GM11168 (cell line): Measurements from ENCODE around the gene USF2.
"Not testable (repeated sequence)": the region's sequence is repeated elsewhere in the genome, so short reads cannot be mapped to it uniquely, and the experiment has no call there.

ENCODE experiments used
- in situ Hi-C: fragments of 300-500 bp; cut with MboI; formaldehyde crosslinking; loops from one replicate; pipeline ENCODE4 v1.12.0; 2022; ENCODE audit warnings: low sequenced_read_pairs; ENCODE audit not compliant: unreplicated experiment

The USF2 gene

GRCh38 chr19:35268536-35269437 is at the start of gene USF2:
Gene USF2 (plus strand): TSS chr19:35268962. CDS start chr19:35269102, 140 bp downstream.
- in situ Hi-C loops, result no loop called here

GRCh38 chr19:35219008-35219407 is 49.8 kb upstream of the USF2 start:
- in situ Hi-C loops, result no loop called here

GRCh38 chr19:35220315-35220921 is 48.3 kb upstream of the USF2 start:
- in situ Hi-C loops, result no loop called here

- in situ Hi-C loops, result not testable (repeated sequence)
Measured at GRCh38 chr19:35220973-35221590, 47.7 kb upstream of the USF2 start.

GRCh38 chr19:35222373-35223015 is 46.3 kb upstream of the USF2 start:
- in situ Hi-C loops, result no loop called here

GRCh38 chr19:35223084-35223790 is 45.5 kb upstream of the USF2 start:
- in situ Hi-C loops, result no loop called here

GRCh38 chr19:35223862-35224505 is 44.8 kb upstream of the USF2 start:
- in situ Hi-C loops, result no loop called here

- in situ Hi-C loops, result no loop called here
Measured at GRCh38 chr19:35224681-35225571, 43.8 kb upstream of the USF2 start.

GRCh38 chr19:35225951-35226350 is 42.8 kb upstream of the USF2 start:
- in situ Hi-C loops, result no loop called here

GRCh38 chr19:35226748-35227147 is 42.0 kb upstream of the USF2 start:
- in situ Hi-C loops, result no loop called here

- in situ Hi-C loops, result no loop called here
Measured at GRCh38 chr19:35228177-35228930, 40.4 kb upstream of the USF2 start, which contains the start of gene FAM187B. Gene FAM187B (minus strand): TSS chr19:35228739. CDS start chr19:35228680, 59 bp downstream.

- in situ Hi-C loops, result no loop called here
Measured at GRCh38 chr19:35229601-35230000, 39.2 kb upstream of the USF2 start.

- in situ Hi-C loops, result no loop called here
Measured at GRCh38 chr19:35231956-35232645, 36.7 kb upstream of the USF2 start.

GRCh38 chr19:35232912-35233311 is 35.9 kb upstream of the USF2 start:
- in situ Hi-C loops, result no loop called here

- in situ Hi-C loops, result no loop called here
Measured at GRCh38 chr19:35236638-35237400, 31.9 kb upstream of the USF2 start.

- in situ Hi-C loops, result not testable (repeated sequence)
Measured at GRCh38 chr19:35239597-35239996, 29.2 kb upstream of the USF2 start.

- in situ Hi-C loops, result no loop called here
Measured at GRCh38 chr19:35240327-35240726, 28.4 kb upstream of the USF2 start.
